Central memory CD4-positive, alpha-beta T cell (primary cell): ENCODE measurements around the gene AMZ2.
"Not testable (repeated sequence)": the region's sequence is repeated elsewhere in the genome, so short reads cannot be mapped to it uniquely, and the experiment has no call there.

ENCODE experiments used
- DNase-seq: peaks from one replicate; pipeline ENCODE4 v3.0.0; 2022

The AMZ2 gene

GRCh38 chr17:68220786-68221185 is 27.1 kb upstream of the AMZ2 start:
- DNase-seq = not testable (repeated sequence)

GRCh38 chr17:68221786-68222185 is 26.1 kb upstream of the AMZ2 start:
- DNase-seq = no peak

GRCh38 chr17:68222606-68223005 is 25.2 kb upstream of the AMZ2 start:
- no peak for DNase-seq

- DNase-seq = not testable (repeated sequence)
Measured at GRCh38 chr17:68225055-68225454, 22.8 kb upstream of the AMZ2 start.

- DNase-seq = not testable (repeated sequence)
Measured at GRCh38 chr17:68228039-68228680, 19.7 kb upstream of the AMZ2 start.

- DNase-seq = no peak
Measured at GRCh38 chr17:68228817-68229570, 18.8 kb upstream of the AMZ2 start.

GRCh38 chr17:68229619-68230018 is 18.2 kb upstream of the AMZ2 start:
- no peak for DNase-seq

GRCh38 chr17:68231131-68231530 is 16.7 kb upstream of the AMZ2 start:
- DNase-seq = not testable (repeated sequence)

- DNase-seq = no peak
Measured at GRCh38 chr17:68231541-68231940, 16.3 kb upstream of the AMZ2 start.

- DNase-seq = not testable (repeated sequence)
Measured at GRCh38 chr17:68232741-68233140, 15.1 kb upstream of the AMZ2 start.

- peak; percentile 45 for DNase-seq
Measured at GRCh38 chr17:68234726-68235335, 13.0 kb upstream of the AMZ2 start.

- DNase-seq = not testable (repeated sequence)
Measured at GRCh38 chr17:68235336-68235791, 12.5 kb upstream of the AMZ2 start.

GRCh38 chr17:68237369-68238163 is 10.3 kb upstream of the AMZ2 start:
- peak; percentile 71 for DNase-seq

- peak; percentile 63 for DNase-seq
Measured at GRCh38 chr17:68238164-68238870, 9.5 kb upstream of the AMZ2 start.

- DNase-seq = no peak
Measured at GRCh38 chr17:68238871-68239253, 9.0 kb upstream of the AMZ2 start.

- DNase-seq = no peak
Measured at GRCh38 chr17:68239632-68240366, 8.0 kb upstream of the AMZ2 start.

- DNase-seq = no peak
Measured at GRCh38 chr17:68246271-68247028, 1.4 kb upstream of the AMZ2 start.

- no peak for DNase-seq
Measured at GRCh38 chr17:68248199-68248825, 469 bp downstream of the AMZ2 start.

GRCh38 chr17:68248891-68249290 is 1.0 kb downstream of the AMZ2 start:
- no peak for DNase-seq

GRCh38 chr17:68249354-68249765 is 1.5 kb downstream of the AMZ2 start:
- DNase-seq = peak; percentile 51
